MCF 10A (cell line): ENCODE results near the gene PPP2R2D. TPM values are rescaled to one million over a fixed set of nuclear protein-coding genes. Genes with fewer than 3 reads are reported as not detected.

Source experiments
- BruUV-seq: library from RNA; stranded (reverse); fragments of 400-500 nt; replicated peaks from 2 replicates; lab custom pipeline; 2021; lab: Mats Ljungman, UMichigan
- CTCF ChIA-PET: fragments of 300-600 bp; sonication (Branson Sonifier 250); formaldehyde crosslinking; extraction: SDS; loops from one replicate; lab custom pipeline; 2021; ENCODE audit warnings: antibody characterized with exemption, inconsistent platforms; lab: Yijun Ruan, JAX
- POLR2A ChIA-PET: fragments of 300-600, 350-650 bp; sonication (Branson Sonifier 250); formaldehyde crosslinking; extraction: SDS; loops from one replicate; lab custom pipeline; 2020; ENCODE audit warnings: antibody characterized with exemption, inconsistent platforms; lab: Yijun Ruan, JAX
- DNase-seq: peaks from one replicate; pipeline ENCODE4 v3.0.0-alpha.2; 2018; ENCODE audit not compliant: unreplicated experiment
- H3K27ac Mint-ChIP-seq: one replicate; pipeline ENCODE4 v1.8.0; 2022; ENCODE audit warnings: mild to moderate bottlenecking, low read depth, mixed read lengths; ENCODE audit not compliant: unreplicated experiment
- H3K27me3 Mint-ChIP-seq: one replicate; pipeline ENCODE4 v1.8.0; 2022; ENCODE audit warnings: mixed read lengths; ENCODE audit not compliant: insufficient read depth, unreplicated experiment
- H3K36me3 Mint-ChIP-seq: one replicate; pipeline ENCODE4 v1.8.0; 2022; ENCODE audit warnings: mild to moderate bottlenecking, moderate library complexity, mixed read lengths; ENCODE audit not compliant: insufficient read depth, unreplicated experiment
- H3K4me1 Mint-ChIP-seq: one replicate; pipeline ENCODE4 v1.8.0; 2022; ENCODE audit warnings: mixed read lengths; ENCODE audit not compliant: insufficient read depth, unreplicated experiment
- H3K4me3 Mint-ChIP-seq: one replicate; pipeline ENCODE4 v1.8.0; 2022; ENCODE audit warnings: mild to moderate bottlenecking, moderate library complexity, mixed read lengths; ENCODE audit not compliant: unreplicated experiment
- H3K9me3 Mint-ChIP-seq: one replicate; pipeline ENCODE4 v1.8.0; 2022; ENCODE audit warnings: mixed read lengths; ENCODE audit not compliant: unreplicated experiment
- intact Hi-C: fragments of 100-400 bp; cut with micrococcal nuclease; formaldehyde crosslinking; loops from 2 replicates; pipeline ENCODE4 v1.14.1; 2022
- total RNA-seq: library from RNA; stranded (reverse); gene quantifications from 2 replicates; pipeline ENCODE4 v1.2.3, GENCODE V29; 2022
- TF ChIP-seq, protein P1 (sequence below): fragments of 200-600 bp; IDR thresholded peaks from one replicate; pipeline ENCODE4 v1.8.0; 2022; ENCODE audit warnings: antibody characterized with exemption, mild to moderate bottlenecking; ENCODE audit not compliant: unreplicated experiment

PPP2R2D gene
- total RNA-seq, 1 experiment from 2014 or later, result 35.5 TPM

DNA sequence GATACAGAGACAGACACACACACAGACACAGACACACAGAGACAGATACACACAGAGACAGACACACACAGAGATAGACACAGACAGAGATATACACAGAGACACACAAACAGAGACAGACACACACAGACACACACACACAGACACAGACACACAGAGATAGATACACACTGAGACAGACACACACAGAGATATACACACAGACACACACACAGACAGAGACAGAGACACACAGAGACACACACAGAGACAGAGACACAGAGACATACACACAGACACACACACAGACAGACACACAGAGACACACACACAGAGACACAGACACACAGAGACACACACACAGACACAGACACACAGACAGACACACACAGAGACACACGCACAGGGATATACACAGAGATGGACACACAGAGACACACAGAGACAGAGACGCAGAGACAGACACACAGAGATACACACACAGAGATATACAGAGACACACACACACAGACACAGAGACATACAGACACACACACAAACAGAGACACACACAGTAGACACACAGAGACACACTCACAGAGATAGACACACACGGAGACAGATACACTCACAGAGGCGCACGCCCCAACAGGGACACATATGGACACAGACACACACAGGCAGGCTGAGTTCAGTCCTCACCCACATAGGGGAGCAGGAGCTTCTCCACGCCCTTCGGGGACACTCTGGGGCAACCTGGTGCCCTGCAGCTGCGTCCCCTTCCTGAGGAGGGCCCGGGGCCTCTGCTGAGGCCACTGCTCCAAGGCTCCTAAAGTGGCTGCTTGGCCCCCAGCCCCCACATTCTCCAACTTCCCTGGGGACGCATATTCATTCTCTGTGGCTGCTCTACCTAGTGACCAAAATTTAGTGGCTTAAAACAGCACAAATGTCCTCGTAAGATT lies 10.3 kb upstream of the PPP2R2D start:
- TF ChIP-seq, protein P1, sequence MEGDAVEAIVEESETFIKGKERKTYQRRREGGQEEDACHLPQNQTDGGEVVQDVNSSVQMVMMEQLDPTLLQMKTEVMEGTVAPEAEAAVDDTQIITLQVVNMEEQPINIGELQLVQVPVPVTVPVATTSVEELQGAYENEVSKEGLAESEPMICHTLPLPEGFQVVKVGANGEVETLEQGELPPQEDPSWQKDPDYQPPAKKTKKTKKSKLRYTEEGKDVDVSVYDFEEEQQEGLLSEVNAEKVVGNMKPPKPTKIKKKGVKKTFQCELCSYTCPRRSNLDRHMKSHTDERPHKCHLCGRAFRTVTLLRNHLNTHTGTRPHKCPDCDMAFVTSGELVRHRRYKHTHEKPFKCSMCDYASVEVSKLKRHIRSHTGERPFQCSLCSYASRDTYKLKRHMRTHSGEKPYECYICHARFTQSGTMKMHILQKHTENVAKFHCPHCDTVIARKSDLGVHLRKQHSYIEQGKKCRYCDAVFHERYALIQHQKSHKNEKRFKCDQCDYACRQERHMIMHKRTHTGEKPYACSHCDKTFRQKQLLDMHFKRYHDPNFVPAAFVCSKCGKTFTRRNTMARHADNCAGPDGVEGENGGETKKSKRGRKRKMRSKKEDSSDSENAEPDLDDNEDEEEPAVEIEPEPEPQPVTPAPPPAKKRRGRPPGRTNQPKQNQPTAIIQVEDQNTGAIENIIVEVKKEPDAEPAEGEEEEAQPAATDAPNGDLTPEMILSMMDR, result no peak
- Mint-ChIP-seq H3K27ac (no peak overlapping the region), H3K9me3 (no peaks in the 10 kb centered on the region), H3K4me1 (peaks cover 6% of the 10 kb centered on the region), H3K36me3 (peaks cover 2% of the 10 kb centered on the region), H3K4me3 (no peak overlapping the region), H3K27me3 (no peaks in the 10 kb centered on the region)
- intact Hi-C loops, result no loop called here
- ChIA-PET CTCF (interaction anchor here (0.6 kb wide), 1 partner anchor 16 kb away, joined by 3 read pairs; no protein-coding TSS in a partner anchor), POLR2A (no interaction called here)
- BruUV-seq, result no TSS peak
- no peak for DNase-seq

- H3K4me1 Mint-ChIP-seq, result peaks cover 6% of the 10 kb centered on the region
- no peaks in the 10 kb centered on the region for H3K36me3 Mint-ChIP-seq
- no peak overlapping the region for H3K27ac Mint-ChIP-seq
- POLR2A ChIA-PET, result no interaction called here
- no peak overlapping the region for H3K4me3 Mint-ChIP-seq
- no peaks in the 10 kb centered on the region for H3K27me3 Mint-ChIP-seq
- peak; percentile 38 for DNase-seq
- CTCF ChIA-PET, result interaction anchor here (0.7 to 0.9 kb wide), 2 partner anchors 119 to 132 kb away, joined by 3 to 4 read pairs; no protein-coding TSS in a partner anchor
- TF ChIP-seq, protein P1, result no peak
- intact Hi-C loops, result no loop called here
- no TSS peak for BruUV-seq
- no peaks in the 10 kb centered on the region for H3K9me3 Mint-ChIP-seq
These were observed 9.4 kb upstream of the PPP2R2D start for GRCh38 chr10:131891196-131891928.

GRCh38 chr10:131891929-131892805 lies 8.6 kb upstream of the PPP2R2D start:
- H3K9me3 Mint-ChIP-seq, result no peaks in the 10 kb centered on the region
- no peak for DNase-seq
- no TSS peak for BruUV-seq
- TF ChIP-seq, protein P1, result no peak
- no peak overlapping the region for H3K27ac Mint-ChIP-seq
- no peak overlapping the region for H3K4me3 Mint-ChIP-seq
- no peaks in the 10 kb centered on the region for H3K36me3 Mint-ChIP-seq
- intact Hi-C loops, result no loop called here
- ChIA-PET POLR2A (no interaction called here), CTCF (interaction anchor here (0.5 to 0.9 kb wide), 3 partner anchors 118 to 751 kb away, joined by 3 to 4 read pairs (median 3); no protein-coding TSS in a partner anchor)
- H3K4me1 Mint-ChIP-seq, result peaks cover 6% of the 10 kb centered on the region
- no peaks in the 10 kb centered on the region for H3K27me3 Mint-ChIP-seq
